Thoracic aorta (tissue), 2 donors: ENCODE data around the gene BTBD17. TPM values are rescaled to one million over a fixed set of nuclear protein-coding genes. Genes with fewer than 3 reads are reported as not detected.

Experiments used
- ATAC-seq: fragments of 150-250 bp; one replicate; pipeline ENCODE4 v1.8.0; 2017; ENCODE audit warnings: low read depth; ENCODE audit not compliant: insufficient number of reproducible peaks, low FRiP score
- DNase-seq: peaks from one replicate; pipeline ENCODE4 v3.0.0-alpha.2; 2020; ENCODE audit warnings: low spot score
- H3K27ac ChIP-seq, 2 donors: fragments of 200-600 bp; sonication (generic); 1 replicate in 1 of 2; 2 replicates in 1 of 2; pipeline ENCODE4 v1.5.1; 2016; ENCODE audit warnings: mild to moderate bottlenecking in 2 of 2, moderate library complexity in 2 of 2
- H3K27me3 ChIP-seq: fragments of 200-600 bp; sonication (generic); replicated peaks from 2 replicates; pipeline ENCODE4 v1.6.0; 2016; ENCODE audit warnings: mild to moderate bottlenecking; ENCODE audit not compliant: insufficient read depth
- H3K36me3 ChIP-seq: fragments of 200-600 bp; sonication (generic); one replicate; pipeline ENCODE4 v1.5.1; 2016
- H3K4me1 ChIP-seq, 2 donors: fragments of 200-600 bp; sonication (generic); 1 replicate in 1 of 2; 2 replicates in 1 of 2; pipeline versions ENCODE4 v1.5.1 to v1.6.0; 2016; ENCODE audit warnings: low read depth in 2 of 2, mild to moderate bottlenecking in 1 of 2; ENCODE audit not compliant: control insufficient read depth in 1 of 2
- H3K4me3 ChIP-seq: fragments of 200-600 bp; sonication (generic); 2 replicates; pipeline ENCODE4 v1.5.1; 2016; ENCODE audit warnings: mild to moderate bottlenecking
- H3K9me3 ChIP-seq: fragments of 200-600 bp; sonication (generic); 2 replicates; pipeline ENCODE4 v1.5.1; 2016
- total RNA-seq, 2 donors: library from RNA; depleted of rRNA; stranded (reverse); fragments of >200 nt; gene quantifications; one replicate each; pipeline versions ENCODE4 v1.1.0 to v1.2.3, GENCODE V29; 2016
- TF ChIP-seq, protein P1 (sequence below): fragments of 200-600 bp; sonication (generic); IDR thresholded peaks from one replicate; pipeline ENCODE4 v1.5.1; 2019; ENCODE audit warnings: antibody characterized with exemption

The BTBD17 gene
- total RNA-seq, 2 donors from 2014 or later, result not detected

- TF ChIP-seq, protein P1, sequence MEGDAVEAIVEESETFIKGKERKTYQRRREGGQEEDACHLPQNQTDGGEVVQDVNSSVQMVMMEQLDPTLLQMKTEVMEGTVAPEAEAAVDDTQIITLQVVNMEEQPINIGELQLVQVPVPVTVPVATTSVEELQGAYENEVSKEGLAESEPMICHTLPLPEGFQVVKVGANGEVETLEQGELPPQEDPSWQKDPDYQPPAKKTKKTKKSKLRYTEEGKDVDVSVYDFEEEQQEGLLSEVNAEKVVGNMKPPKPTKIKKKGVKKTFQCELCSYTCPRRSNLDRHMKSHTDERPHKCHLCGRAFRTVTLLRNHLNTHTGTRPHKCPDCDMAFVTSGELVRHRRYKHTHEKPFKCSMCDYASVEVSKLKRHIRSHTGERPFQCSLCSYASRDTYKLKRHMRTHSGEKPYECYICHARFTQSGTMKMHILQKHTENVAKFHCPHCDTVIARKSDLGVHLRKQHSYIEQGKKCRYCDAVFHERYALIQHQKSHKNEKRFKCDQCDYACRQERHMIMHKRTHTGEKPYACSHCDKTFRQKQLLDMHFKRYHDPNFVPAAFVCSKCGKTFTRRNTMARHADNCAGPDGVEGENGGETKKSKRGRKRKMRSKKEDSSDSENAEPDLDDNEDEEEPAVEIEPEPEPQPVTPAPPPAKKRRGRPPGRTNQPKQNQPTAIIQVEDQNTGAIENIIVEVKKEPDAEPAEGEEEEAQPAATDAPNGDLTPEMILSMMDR, result no peak
- Histone ChIP-seq H3K4me3 (peak overlapping the region; percentile 50), H3K27ac (no peak overlapping the region), H3K36me3 (no peaks in the 10 kb centered on the region), H3K9me3 (no peaks in the 10 kb centered on the region), H3K4me1 (no peaks in the 10 kb centered on the region), H3K27me3 (peaks cover 19% of the 10 kb centered on the region)
- no peak for ATAC-seq
- DNase-seq, result no peak
Measured at GRCh38 chr17:74356646-74357465, 4.8 kb downstream of the BTBD17 start.

- no peak for DNase-seq
- H3K27me3 ChIP-seq, result peaks cover 18% of the 10 kb centered on the region
- no peaks in the 10 kb centered on the region for H3K36me3 ChIP-seq
- H3K4me3 ChIP-seq, result no peak overlapping the region
- no peaks in the 10 kb centered on the region for H3K4me1 ChIP-seq
- TF ChIP-seq, protein P1, result no peak
- H3K9me3 ChIP-seq, result no peaks in the 10 kb centered on the region
- no peak for ATAC-seq
- H3K27ac ChIP-seq, result no peak overlapping the region
Measured at GRCh38 chr17:74355065-74355464, 6.6 kb downstream of the BTBD17 start.

GRCh38 chr17:74354561-74354960 is 7.1 kb downstream of the BTBD17 start:
- Histone ChIP-seq H3K9me3 (no peaks in the 10 kb centered on the region), H3K36me3 (no peaks in the 10 kb centered on the region), H3K27me3 (peaks cover 15% of the 10 kb centered on the region), H3K4me1 (no peaks in the 10 kb centered on the region), H3K4me3 (no peak overlapping the region), H3K27ac (no peak overlapping the region)
- no peak for DNase-seq
- TF ChIP-seq, protein P1, result no peak
- ATAC-seq, result no peak

- peaks cover 15% of the 10 kb centered on the region for H3K27me3 ChIP-seq
- TF ChIP-seq, protein P1, result no peak
- H3K27ac ChIP-seq, result no peak overlapping the region
- no peaks in the 10 kb centered on the region for H3K9me3 ChIP-seq
- ATAC-seq, result no peak
- no peaks in the 10 kb centered on the region for H3K36me3 ChIP-seq
- no peak overlapping the region for H3K4me3 ChIP-seq
- no peaks in the 10 kb centered on the region for H3K4me1 ChIP-seq
- DNase-seq, result no peak
Measured at GRCh38 chr17:74354123-74354522, 7.5 kb downstream of the BTBD17 start.

GRCh38 chr17:74353446-74354060 is 8.1 kb downstream of the BTBD17 start:
- H3K36me3 ChIP-seq, result no peaks in the 10 kb centered on the region
- H3K4me3 ChIP-seq, result no peak overlapping the region
- TF ChIP-seq, protein P1, result no peak
- H3K4me1 ChIP-seq, result no peaks in the 10 kb centered on the region
- ATAC-seq, result no peak
- DNase-seq, result no peak
- no peak overlapping the region for H3K27ac ChIP-seq
- peaks cover 15% of the 10 kb centered on the region for H3K27me3 ChIP-seq
- H3K9me3 ChIP-seq, result no peaks in the 10 kb centered on the region
